ENCODE data around the gene ABCG8. TPM values are rescaled to one million over a fixed set of nuclear protein-coding genes. Genes with fewer than 3 reads are reported as not detected.

ABCG8 gene
- total and polyA plus RNA-seq, 2 experiments from 2014 or later, result 4.7 to 6.5 TPM

DNA sequence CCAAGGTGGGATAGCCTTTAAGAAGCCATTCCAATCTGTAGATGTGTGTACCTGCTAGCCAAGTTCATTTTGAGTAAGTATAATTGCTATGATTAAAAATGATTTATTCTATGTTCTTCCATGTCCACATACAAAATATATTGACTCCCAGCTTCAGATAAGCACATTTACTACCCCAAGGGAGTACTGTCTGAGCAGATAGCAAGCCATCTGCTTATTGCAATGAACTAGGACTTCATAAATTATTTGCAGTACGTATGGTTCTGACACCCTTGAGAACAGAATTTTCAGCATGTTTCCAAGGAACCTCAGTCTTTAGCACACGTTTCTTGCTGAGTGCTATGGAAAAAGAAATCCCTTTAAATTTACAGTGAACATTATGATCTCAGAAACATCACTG lies 28.3 kb upstream of the ABCG8 start:
- no peak overlapping the region for H2AFZ ChIP-seq
- no peak overlapping the region for H3K4me3 ChIP-seq
- DNase-seq (ENCODE audit: low spot score), result no peak
- no peaks in the 10 kb centered on the region for H4K20me1 ChIP-seq (ENCODE audit: insufficient read depth, poor library complexity, severe bottlenecking)
- H3K9me3 ChIP-seq (ENCODE audit: low read depth), result no peaks in the 10 kb centered on the region
- TF ChIP-seq CTCF (IDR thresholded peaks at IDR 0.05; ENCODE audit: poor library complexity) (no peak), EZH2phosphoT487 (IDR thresholded peaks at IDR 0.05; ENCODE audit: low read depth, severe bottlenecking, unreplicated experiment) (no peak), EZH2 (IDR thresholded peaks at IDR 0.05; ENCODE audit: borderline replicate concordance) (no peak)
- H3K36me3 ChIP-seq (replicated peaks; ENCODE audit: insufficient read depth, low read depth), result no peaks in the 10 kb centered on the region
- no peaks in the 10 kb centered on the region for H3K79me2 ChIP-seq
- H3K4me1 ChIP-seq (ENCODE audit: insufficient read depth), result peaks cover 8% of the 10 kb centered on the region
- H3K27ac ChIP-seq, result no peak overlapping the region
- 72% methylated on average over 2 of the region's 2 CpGs for WGBS (ENCODE audit: low lambda C conversion rate, missing lambda C conversion rate)
- H3K9me2 ChIP-seq (replicated peaks; ENCODE audit: insufficient read depth), result no peaks in the 10 kb centered on the region
- no peaks in the 10 kb centered on the region for H3K27me3 ChIP-seq
- no peak overlapping the region for H3K4me2 ChIP-seq

GRCh38 chr2:43810888-43811287 lies 27.9 kb upstream of the ABCG8 start:
- no peak for TF ChIP-seq EZH2 (IDR thresholded peaks at IDR 0.05; ENCODE audit: borderline replicate concordance)
- TF ChIP-seq CTCF (IDR thresholded peaks at IDR 0.05; ENCODE audit: poor library complexity), result no peak
- no peak for TF ChIP-seq EZH2phosphoT487 (IDR thresholded peaks at IDR 0.05; ENCODE audit: low read depth, severe bottlenecking, unreplicated experiment)
- 80% methylated on average over 1 of the region's 1 CpG for WGBS (ENCODE audit: low lambda C conversion rate, missing lambda C conversion rate)
- Histone ChIP-seq H3K27ac (no peak overlapping the region), H2AFZ (no peak overlapping the region), H3K9me2 (replicated peaks; ENCODE audit: insufficient read depth) (no peaks in the 10 kb centered on the region), H3K9me3 (ENCODE audit: low read depth) (no peaks in the 10 kb centered on the region), H4K20me1 (ENCODE audit: insufficient read depth, poor library complexity, severe bottlenecking) (no peaks in the 10 kb centered on the region), H3K36me3 (replicated peaks; ENCODE audit: insufficient read depth, low read depth) (no peaks in the 10 kb centered on the region), H3K4me2 (no peak overlapping the region), H3K4me1 (ENCODE audit: insufficient read depth) (peaks cover 8% of the 10 kb centered on the region), H3K4me3 (no peak overlapping the region), H3K79me2 (no peaks in the 10 kb centered on the region), H3K27me3 (no peaks in the 10 kb centered on the region)
- DNase-seq (ENCODE audit: low spot score), result no peak

- no peak for DNase-seq (ENCODE audit: low spot score)
- Histone ChIP-seq H3K36me3 (replicated peaks; ENCODE audit: insufficient read depth, low read depth) (no peaks in the 10 kb centered on the region), H3K4me1 (ENCODE audit: insufficient read depth) (peaks cover 8% of the 10 kb centered on the region), H3K9me3 (ENCODE audit: low read depth) (no peaks in the 10 kb centered on the region), H3K4me3 (no peak overlapping the region), H3K27ac (no peak overlapping the region), H4K20me1 (ENCODE audit: insufficient read depth, poor library complexity, severe bottlenecking) (no peaks in the 10 kb centered on the region), H3K9me2 (replicated peaks; ENCODE audit: insufficient read depth) (no peaks in the 10 kb centered on the region), H3K4me2 (no peak overlapping the region), H2AFZ (no peak overlapping the region), H3K79me2 (no peaks in the 10 kb centered on the region), H3K27me3 (no peaks in the 10 kb centered on the region)
- 94% methylated on average over 2 of the region's 2 CpGs for WGBS (ENCODE audit: low lambda C conversion rate, missing lambda C conversion rate)
- TF ChIP-seq EZH2 (IDR thresholded peaks at IDR 0.05; ENCODE audit: borderline replicate concordance) (no peak), CTCF (IDR thresholded peaks at IDR 0.05; ENCODE audit: poor library complexity) (no peak), EZH2phosphoT487 (IDR thresholded peaks at IDR 0.05; ENCODE audit: low read depth, severe bottlenecking, unreplicated experiment) (no peak)
Observed at GRCh38 chr2:43812006-43812405, 26.8 kb upstream of the ABCG8 start.

GRCh38 chr2:43812947-43813346 lies 25.8 kb upstream of the ABCG8 start:
- H3K4me1 ChIP-seq (ENCODE audit: insufficient read depth), result peaks cover 3% of the 10 kb centered on the region
- H3K9me2 ChIP-seq (replicated peaks; ENCODE audit: insufficient read depth), result no peaks in the 10 kb centered on the region
- H3K9me3 ChIP-seq (ENCODE audit: low read depth), result no peaks in the 10 kb centered on the region
- no peak overlapping the region for H2AFZ ChIP-seq
- H3K4me2 ChIP-seq, result no peak overlapping the region
- no peak overlapping the region for H3K4me3 ChIP-seq
- DNase-seq (ENCODE audit: low spot score), result no peak
- WGBS (ENCODE audit: low lambda C conversion rate, missing lambda C conversion rate), result 67% methylated on average over 2 of the region's 2 CpGs
- no peaks in the 10 kb centered on the region for H3K36me3 ChIP-seq (replicated peaks; ENCODE audit: insufficient read depth, low read depth)
- H3K79me2 ChIP-seq, result no peaks in the 10 kb centered on the region
- no peaks in the 10 kb centered on the region for H4K20me1 ChIP-seq (ENCODE audit: insufficient read depth, poor library complexity, severe bottlenecking)
- no peak overlapping the region for H3K27ac ChIP-seq
- H3K27me3 ChIP-seq, result no peaks in the 10 kb centered on the region
- TF ChIP-seq EZH2 (IDR thresholded peaks at IDR 0.05; ENCODE audit: borderline replicate concordance), result no peak
- no peak for TF ChIP-seq CTCF (IDR thresholded peaks at IDR 0.05; ENCODE audit: poor library complexity)
- TF ChIP-seq EZH2phosphoT487 (IDR thresholded peaks at IDR 0.05; ENCODE audit: low read depth, severe bottlenecking, unreplicated experiment), result no peak

Data from hepatocyte (in vitro differentiated cells).